ENCODE data around the gene ST6GALNAC5. TPM values are rescaled to one million over a fixed set of nuclear protein-coding genes. Genes with fewer than 3 reads are reported as not detected.

Gene ST6GALNAC5
- total RNA-seq, 4 donors from 2014 or later: 0.27 to 5.7 (median 1.4) TPM

GRCh38 chr1:76891931-76892622 is 24.8 kb downstream of the ST6GALNAC5 start:
- H3K9me3 ChIP-seq: no peaks in the 10 kb centered on the region
- WGBS, 2 donors: 32 to 43% methylated on average over 4 of the region's 4 CpGs
- H3K36me3 ChIP-seq: no peaks in the 10 kb centered on the region
- H3K27ac ChIP-seq: peak overlapping the region in 1 of 4 donors; percentile 17
- no peak for DNase-seq
- H3K4me3 ChIP-seq: no peak overlapping the region
- H3K4me1 ChIP-seq: no peaks in the 10 kb centered on the region
- no peak for TF ChIP-seq CTCF (IDR thresholded peaks at IDR 0.05)
- TF ChIP-seq POLR2A (IDR thresholded peaks at IDR 0.05): no peak
- intact Hi-C loops (cut with DNase I): no loop called here
- H3K27me3 ChIP-seq: no peaks in the 10 kb centered on the region

- Histone ChIP-seq H3K4me3 (no peak overlapping the region), H3K27ac (no peak overlapping the region), H3K36me3 (no peaks in the 10 kb centered on the region), H3K4me1 (no peaks in the 10 kb centered on the region), H3K9me3 (no peaks in the 10 kb centered on the region), H3K27me3 (no peaks in the 10 kb centered on the region)
- 35 to 39% methylated on average over 1 of the region's 1 CpG for WGBS, 2 donors
- DNase-seq: no peak
- intact Hi-C loops (cut with DNase I): no loop called here
- TF ChIP-seq POLR2A (IDR thresholded peaks at IDR 0.05) (no peak), CTCF (IDR thresholded peaks at IDR 0.05) (no peak)
Observed at GRCh38 chr1:76892675-76893074, 25.4 kb downstream of the ST6GALNAC5 start.

- Histone ChIP-seq H3K4me1 (no peaks in the 10 kb centered on the region), H3K27me3 (no peaks in the 10 kb centered on the region), H3K27ac (no peak overlapping the region), H3K9me3 (no peaks in the 10 kb centered on the region), H3K36me3 (no peaks in the 10 kb centered on the region), H3K4me3 (no peak overlapping the region)
- DNase-seq: no peak
- intact Hi-C loops (cut with DNase I): no loop called here
- 79 to 87% methylated on average over 2 of the region's 2 CpGs for WGBS, 2 donors
- TF ChIP-seq POLR2A (IDR thresholded peaks at IDR 0.05) (no peak), CTCF (IDR thresholded peaks at IDR 0.05) (peak in 5 of 6 experiments; percentile 12 to 39 (median 33))
Observed at GRCh38 chr1:76901158-76901767, 34.0 kb downstream of the ST6GALNAC5 start.

- intact Hi-C loops (cut with DNase I): no loop called here
- H3K27me3 ChIP-seq: no peaks in the 10 kb centered on the region
- WGBS, 2 donors: 44 to 63% methylated on average over 4 of the region's 4 CpGs
- TF ChIP-seq CTCF (IDR thresholded peaks at IDR 0.05): no peak
- no peak for TF ChIP-seq POLR2A (IDR thresholded peaks at IDR 0.05)
- H3K9me3 ChIP-seq: no peaks in the 10 kb centered on the region
- H3K36me3 ChIP-seq: no peaks in the 10 kb centered on the region
- no peaks in the 10 kb centered on the region for H3K4me1 ChIP-seq
- no peak overlapping the region for H3K27ac ChIP-seq
- no peak for DNase-seq
- H3K4me3 ChIP-seq: no peak overlapping the region
Observed at GRCh38 chr1:76905876-76906595, 38.8 kb downstream of the ST6GALNAC5 start.

GRCh38 chr1:76909311-76909710 is 42.0 kb downstream of the ST6GALNAC5 start:
- TF ChIP-seq POLR2A (IDR thresholded peaks at IDR 0.05): no peak
- DNase-seq: no peak
- no peak overlapping the region for H3K4me3 ChIP-seq
- H3K36me3 ChIP-seq: no peaks in the 10 kb centered on the region
- H3K9me3 ChIP-seq: no peaks in the 10 kb centered on the region
- 43 to 53% methylated on average over 1 of the region's 1 CpG for WGBS, 2 donors
- intact Hi-C loops (cut with DNase I): no loop called here
- H3K27me3 ChIP-seq: no peaks in the 10 kb centered on the region
- no peak overlapping the region for H3K27ac ChIP-seq
- H3K4me1 ChIP-seq: no peaks in the 10 kb centered on the region
